CD4-positive, alpha-beta T cell treated with Interleukin-4 for 4 hours (primary cell): ENCODE results near the gene PDILT.

ENCODE experiments used
- DNase-seq: peaks from one replicate; pipeline ENCODE4 v3.0.0-alpha.2; 2020

PDILT gene

DNA sequence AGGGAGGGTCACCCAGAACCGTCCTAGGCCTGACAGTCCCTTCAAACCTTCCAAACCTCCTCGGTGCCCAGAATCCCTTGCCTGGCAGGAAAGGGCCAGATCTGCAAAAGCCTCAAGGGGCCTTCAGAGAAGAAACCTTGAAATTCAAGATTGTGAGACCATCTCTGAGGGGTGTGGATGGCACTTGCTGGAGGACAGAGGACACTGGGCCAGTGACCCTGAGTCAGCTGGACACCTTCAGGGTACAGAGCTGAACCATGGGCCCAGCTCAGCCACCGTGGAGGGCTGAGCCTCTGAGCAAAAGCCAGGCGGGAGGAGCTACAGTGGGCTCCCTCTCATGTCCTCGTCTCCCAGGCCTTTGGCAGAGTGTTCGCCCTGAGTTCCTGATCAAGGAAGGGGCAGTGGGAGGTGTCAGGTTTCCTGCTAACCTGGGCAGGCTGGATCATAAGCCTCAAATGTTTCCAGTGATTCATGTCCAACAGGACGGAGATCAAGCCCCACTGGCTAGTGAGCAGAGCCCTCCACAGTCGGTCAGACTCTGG lies 3.0 kb downstream of the PDILT start:
- DNase-seq, result no peak

DNA sequence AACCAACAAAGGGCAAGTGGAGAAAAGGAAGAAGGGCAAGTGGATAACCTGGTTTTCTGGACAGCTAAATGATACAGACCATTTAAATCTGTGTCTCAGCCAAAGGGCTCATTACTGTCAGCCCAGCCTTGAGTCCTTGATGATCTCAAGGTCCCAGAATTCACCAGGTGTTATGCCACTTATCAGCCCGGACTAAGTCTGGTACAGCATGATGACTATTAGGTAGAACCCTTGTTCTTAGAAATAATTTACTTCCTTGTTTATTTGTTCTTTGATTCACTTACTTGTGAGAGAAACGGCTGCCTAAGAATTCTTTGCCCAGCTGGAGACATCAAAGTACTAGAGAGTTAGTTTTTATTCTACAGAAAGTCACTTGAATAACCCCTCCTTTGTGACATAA lies 3.5 kb downstream of the PDILT start:
- no peak for DNase-seq

- no peak for DNase-seq
Observed at GRCh38 chr16:20399185-20399584, 5.4 kb downstream of the PDILT start.

DNA sequence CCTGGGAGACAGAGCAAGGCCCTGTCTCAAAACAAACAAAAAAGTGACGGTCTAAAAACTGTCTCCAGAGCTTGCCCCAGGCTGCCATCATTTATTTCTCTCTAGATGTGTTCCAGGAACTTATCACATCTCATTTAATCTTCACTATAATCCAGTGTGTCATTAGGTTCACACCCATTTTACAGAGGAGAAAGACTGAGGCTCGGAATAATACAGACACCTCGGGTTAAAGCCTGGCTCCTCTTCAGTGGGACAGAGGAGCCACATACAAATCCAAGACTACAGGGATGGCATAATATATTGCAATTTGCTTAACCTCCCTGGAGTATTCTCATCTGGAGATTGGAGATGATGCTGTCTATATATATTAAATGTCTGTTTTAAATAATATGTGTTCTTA lies 5.9 kb downstream of the PDILT start:
- no peak for DNase-seq

- no peak for DNase-seq
Observed at GRCh38 chr16:20397468-20398074, 7.0 kb downstream of the PDILT start.

DNA sequence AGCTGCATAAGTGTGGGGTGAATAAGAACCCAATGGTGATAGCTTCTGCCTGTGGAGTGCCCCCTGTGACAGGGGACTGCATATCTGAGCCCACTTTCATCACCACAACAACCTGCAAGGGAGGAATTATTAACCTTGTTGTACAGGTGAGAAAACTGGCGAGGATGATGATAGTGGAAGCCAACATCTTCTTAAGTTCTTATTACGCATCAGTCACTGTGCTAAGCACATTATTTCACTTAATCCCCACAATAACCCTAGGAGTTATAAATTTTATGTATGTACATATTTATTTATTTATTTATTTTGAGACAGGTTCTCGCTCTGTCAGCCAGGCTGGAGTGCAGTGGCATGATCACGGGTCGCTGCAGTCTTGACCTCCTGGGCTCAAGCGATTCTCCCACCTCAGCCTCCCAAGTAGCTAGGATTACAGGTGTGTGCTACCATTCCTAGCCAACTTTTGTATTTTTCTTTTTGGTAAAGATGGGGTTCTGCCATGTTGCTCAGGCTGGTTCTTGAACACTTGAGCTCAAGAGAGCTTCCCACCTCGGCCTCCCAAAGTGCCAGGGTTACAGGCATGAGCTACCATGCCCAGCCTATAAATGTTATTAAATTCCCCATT lies 7.6 kb downstream of the PDILT start:
- no peak for DNase-seq

GRCh38 chr16:20395946-20396345 lies 8.6 kb downstream of the PDILT start:
- DNase-seq, result no peak

GRCh38 chr16:20393801-20394577 lies 10.5 kb downstream of the PDILT start:
- no peak for DNase-seq

DNA sequence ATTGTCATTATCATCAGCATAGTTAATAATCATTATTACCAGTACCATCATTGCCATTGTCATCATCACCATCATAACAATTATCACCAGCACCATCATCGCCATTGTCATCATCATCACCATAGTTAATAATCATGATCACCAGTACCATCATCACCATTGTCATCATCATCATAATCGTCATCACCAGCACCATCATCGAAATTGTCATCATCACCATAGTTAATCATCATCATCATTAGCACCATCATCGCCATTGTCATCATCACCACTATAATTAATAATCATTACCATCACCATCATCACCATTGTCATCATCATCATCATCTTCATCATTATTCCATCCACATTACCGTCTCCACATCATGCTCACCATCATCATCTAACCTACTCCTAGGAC lies 13.5 kb downstream of the PDILT start:
- no peak for DNase-seq

- no peak for DNase-seq
Observed at GRCh38 chr16:20388854-20389253, 15.7 kb downstream of the PDILT start.

DNA sequence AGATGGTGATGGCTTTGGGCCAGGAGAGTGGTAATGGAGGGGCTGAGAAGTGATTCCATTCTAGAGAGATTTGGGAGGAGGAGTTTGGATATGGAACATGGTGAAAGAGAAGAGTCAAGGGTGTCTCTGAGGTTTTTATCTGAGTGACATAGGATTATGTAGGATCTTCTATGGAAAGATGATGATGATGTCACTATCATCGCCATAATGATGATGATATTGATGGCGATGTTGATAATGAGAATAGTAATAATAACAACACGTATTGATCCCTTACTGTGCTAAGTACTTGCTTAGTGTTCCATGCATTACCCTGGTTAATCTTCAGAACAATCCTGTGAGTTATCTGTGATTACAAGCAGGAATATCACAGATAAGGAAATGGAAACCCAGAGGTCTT lies 16.6 kb downstream of the PDILT start:
- no peak for DNase-seq

GRCh38 chr16:20385844-20386832 lies 18.4 kb downstream of the PDILT start:
- DNase-seq, result peak; percentile 21

- peak; percentile 30 for DNase-seq
Observed at GRCh38 chr16:20383106-20384029, 21.2 kb downstream of the PDILT start.

DNA sequence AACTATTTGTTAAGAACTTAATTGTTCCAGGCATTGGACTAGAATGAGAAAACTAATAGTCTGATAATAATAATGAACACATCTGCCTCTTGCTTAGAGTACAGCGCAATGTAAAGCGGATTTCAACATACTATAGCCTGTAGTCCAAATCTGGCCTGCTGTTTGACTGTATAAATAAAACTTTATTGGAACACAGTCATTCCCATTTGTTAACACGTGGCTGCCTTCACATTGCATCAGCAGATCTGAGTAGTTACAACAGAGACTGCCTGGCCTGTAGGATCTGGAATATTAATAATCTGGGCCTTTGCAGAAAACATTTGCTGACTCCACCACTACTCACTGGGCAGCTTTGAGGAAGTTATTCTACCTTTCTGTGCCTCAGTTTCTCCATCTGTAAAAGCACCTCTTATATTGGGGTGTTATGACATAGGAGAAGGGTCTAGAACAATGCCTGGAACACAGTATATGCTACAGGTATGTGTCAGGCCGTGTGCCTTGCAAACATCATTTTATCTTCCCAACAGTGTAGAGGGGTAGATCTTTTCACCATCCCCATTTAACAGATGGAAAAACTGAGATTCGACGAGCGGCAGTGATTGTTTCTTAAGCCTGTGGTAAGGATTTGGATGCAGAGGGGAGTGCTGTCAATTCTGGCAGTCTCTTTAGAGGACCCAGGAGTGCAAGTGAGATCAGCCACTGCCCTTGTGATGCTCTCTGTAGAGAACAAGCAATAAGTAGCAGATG lies 22.2 kb downstream of the PDILT start:
- DNase-seq, result no peak

GRCh38 chr16:20380782-20381181 lies 23.8 kb downstream of the PDILT start:
- no peak for DNase-seq

- DNase-seq, result no peak
Observed at GRCh38 chr16:20377181-20377580, 27.4 kb downstream of the PDILT start.

DNA sequence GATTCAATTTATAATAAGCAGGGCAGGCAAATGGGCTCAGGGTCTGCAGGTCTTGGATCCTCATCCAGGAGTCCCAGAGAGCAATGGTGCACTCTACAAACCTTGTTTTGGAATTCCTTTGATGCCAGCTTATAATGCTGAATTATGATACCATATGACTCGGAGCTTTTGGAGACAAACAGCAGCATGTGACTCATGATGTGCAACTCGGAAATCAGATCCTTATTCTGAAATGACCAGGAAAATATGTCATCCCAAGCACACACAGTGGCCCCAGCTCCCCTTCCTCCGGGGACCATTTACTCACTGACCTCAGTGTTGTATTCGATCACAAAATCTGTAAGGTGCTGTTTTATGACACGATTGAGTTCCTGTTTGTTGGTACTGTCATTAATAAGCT lies 31.8 kb downstream of the PDILT start:
- no peak for DNase-seq

DNA sequence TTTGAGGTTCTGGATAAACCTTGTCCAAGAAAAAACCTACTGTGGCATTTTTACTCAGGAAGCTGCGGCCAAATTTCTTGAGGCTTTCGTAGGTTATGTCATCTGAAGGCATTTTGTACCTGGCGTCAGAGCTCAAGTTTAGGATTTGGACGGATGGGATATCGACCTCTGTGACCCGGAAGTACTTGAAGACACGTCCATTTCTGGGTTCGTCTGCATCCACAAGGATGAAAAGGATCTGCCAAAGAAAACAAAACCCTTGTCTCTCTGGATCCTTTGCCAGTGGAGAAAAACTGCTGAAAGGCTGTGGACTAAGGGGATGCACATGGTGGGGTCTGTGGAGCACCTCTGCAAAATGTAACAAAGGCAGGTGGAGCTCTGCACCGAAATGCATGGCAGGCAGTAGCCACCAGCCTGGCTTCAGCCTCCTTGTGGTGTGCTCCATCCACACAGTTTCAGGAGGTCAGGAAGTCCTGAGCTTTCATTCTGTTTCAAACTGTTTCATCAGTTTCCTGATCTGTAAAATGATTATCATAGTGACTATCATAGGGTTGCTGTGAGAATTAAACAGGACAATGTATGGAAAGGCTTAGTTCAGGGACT lies 35.0 kb downstream of the PDILT start:
- DNase-seq, result no peak

DNA sequence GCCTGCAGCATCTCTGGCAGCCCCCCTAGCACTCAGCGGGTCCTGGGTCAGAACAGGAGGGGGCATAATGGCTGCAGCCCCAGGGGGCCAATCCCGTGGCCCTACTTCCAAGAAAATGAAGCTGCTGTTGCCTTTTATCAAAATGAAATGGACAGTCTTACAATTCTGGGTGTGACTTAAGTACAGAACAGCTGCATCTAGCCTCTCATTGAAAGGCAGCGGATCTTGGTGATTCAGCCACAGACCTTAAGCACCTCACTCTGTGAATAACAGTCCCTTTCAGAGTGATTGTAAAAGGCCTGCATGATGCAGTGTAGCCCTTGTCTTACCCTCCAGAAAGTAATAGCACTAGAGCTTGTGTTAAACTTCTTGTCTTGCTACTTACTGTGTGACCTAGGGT lies 40.5 kb downstream of the PDILT start:
- no peak for DNase-seq

DNA sequence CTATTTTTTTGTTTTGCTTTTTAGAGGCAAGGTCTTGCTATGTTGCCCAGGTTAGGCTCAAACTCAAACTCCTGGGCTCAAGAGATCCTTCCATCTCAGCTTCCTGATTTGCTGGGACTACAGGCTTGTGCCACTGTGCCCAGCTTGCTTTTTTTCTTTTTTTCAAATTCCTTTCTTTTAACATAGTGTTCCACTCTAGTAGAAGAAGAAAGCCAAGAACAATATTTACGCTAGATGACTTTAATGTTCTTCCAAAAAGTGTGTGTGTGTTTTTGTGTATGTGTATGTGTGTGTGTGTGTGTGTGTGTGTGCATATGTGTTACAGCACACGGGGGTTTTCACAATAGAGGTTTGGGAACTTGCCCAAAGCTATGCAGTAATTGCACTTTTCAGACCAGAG lies 41.3 kb downstream of the PDILT start:
- no peak for DNase-seq
